ENCODE measurements around the gene ZIC5. TPM values are rescaled to one million over a fixed set of nuclear protein-coding genes. Genes with fewer than 3 reads are reported as not detected.

Gene ZIC5
- polyA plus RNA-seq (2013): not detected

DNA sequence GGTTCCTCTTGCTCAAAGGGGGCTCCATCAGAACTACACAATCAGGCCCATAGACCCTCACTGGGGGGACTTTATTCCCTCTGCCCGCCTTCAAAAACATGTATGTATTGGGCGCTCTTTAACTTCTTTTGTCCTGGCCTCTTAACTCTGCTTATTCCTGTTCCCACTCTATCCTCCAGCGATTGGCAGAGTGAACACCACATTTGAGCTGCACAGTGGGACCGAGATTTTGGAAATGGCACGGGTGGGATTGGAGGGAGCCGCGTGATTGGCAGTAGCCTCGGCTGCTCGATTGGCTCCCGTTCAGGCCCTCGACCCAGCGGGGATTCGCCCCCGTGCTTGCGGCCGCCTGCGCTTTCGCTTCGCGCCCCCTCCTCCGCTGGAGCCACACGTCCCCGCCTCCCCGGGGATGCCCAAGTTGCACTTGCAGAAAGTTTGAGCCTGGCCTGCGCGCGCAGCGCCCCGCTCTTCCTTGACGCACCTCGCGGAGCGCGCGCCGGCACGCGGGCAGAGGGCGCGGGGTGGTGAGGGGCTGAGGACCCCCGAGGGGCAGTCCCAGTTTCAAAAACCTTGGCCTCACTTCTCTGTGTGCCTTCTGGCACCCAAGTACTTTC lies at the start of gene ZIC5:
Gene ZIC5 (minus strand): TSS at position 192 of the 614 bp plus-strand sequence. CDS start 164 bp downstream, at position 28.
- POLR2A ChIA-PET: no interaction called here
- Histone ChIP-seq H3K4me3 (ENCODE audit: control insufficient read depth in 1 of 7, extremely low read depth in 1 of 7, insufficient read depth in 4 of 7, low read depth in 2 of 7, low read length in 6 of 7) (peak within 1 kb of the TSS in 2 of 7 experiments; percentile 11 to 16), H3K27ac (ENCODE audit: insufficient read depth in 1 of 2, low read depth in 1 of 2, low read length in 2 of 2, poor library complexity in 1 of 2, severe bottlenecking in 2 of 2) (no peak within 1 kb of the TSS), H3K4me1 (ENCODE audit: control extremely low read depth in 1 of 4, control insufficient read depth in 4 of 4, insufficient read depth in 4 of 4, low read length in 3 of 4) (peaks cover 0 to 29% (median 12%) of the 10 kb centered on the region in 4 experiments), H3K27me3 (replicated peaks in 2 of 5; ENCODE audit: control insufficient read depth in 4 of 5, insufficient read depth in 5 of 5, low read length in 4 of 5) (peaks cover 39 to 97% (median 64%) of the 10 kb centered on the region in 5 experiments), H3K9me3 (ENCODE audit: control extremely low read depth in 1 of 5, control insufficient read depth in 4 of 5, insufficient read depth in 2 of 5, low read depth in 1 of 5, low read length in 4 of 5) (peaks cover 0 to 9% (median 0%) of the 10 kb centered on the region in 5 experiments), H3K36me3 (ENCODE audit: control insufficient read depth in 4 of 4, insufficient read depth in 4 of 4, low read length in 3 of 4) (no peaks in the 10 kb centered on the region)
- WGBS (ENCODE audit: insufficient coverage): 6% methylated on average over 39 of the region's 41 CpGs
- peak in 1 of 3 donors; percentile 32 for DNase-seq
- CTCF ChIA-PET: no interaction called here

DNA sequence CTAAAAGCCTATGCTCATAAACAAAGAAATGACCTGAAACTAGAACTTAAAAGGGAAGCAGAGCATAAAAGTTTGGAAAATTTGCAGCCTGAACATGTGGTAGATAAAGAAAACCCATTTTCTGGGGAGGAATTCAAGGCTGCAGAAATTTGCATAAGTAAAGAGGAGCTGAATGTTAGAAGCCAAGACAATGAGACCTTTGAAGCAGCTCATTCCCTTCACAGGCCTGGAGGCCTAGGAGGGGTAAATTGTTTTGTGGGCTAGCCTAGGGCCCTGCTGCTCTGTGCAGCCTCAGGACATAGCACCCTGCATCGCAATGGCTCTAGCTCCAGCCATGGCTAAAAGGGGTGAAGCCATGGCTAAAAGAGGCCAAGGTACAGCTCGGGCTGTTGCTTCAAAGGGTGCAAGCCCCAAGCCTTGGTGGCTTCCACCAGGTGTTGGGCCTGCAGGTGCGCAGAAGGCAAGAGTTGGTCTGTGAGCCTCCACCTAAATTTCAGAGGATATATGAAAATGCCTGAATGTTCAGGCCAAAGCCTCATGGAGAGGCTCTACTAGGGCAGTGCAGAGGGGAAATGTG lies 48.3 kb upstream of the ZIC5 start:
- Histone ChIP-seq H3K9me3 (ENCODE audit: control extremely low read depth in 1 of 5, control insufficient read depth in 4 of 5, insufficient read depth in 2 of 5, low read depth in 1 of 5, low read length in 4 of 5) (no peaks in the 10 kb centered on the region), H3K27me3 (replicated peaks in 2 of 5; ENCODE audit: control insufficient read depth in 4 of 5, insufficient read depth in 5 of 5, low read length in 4 of 5) (peaks cover 0 to 5% (median 4%) of the 10 kb centered on the region in 5 experiments), H3K4me3 (ENCODE audit: control insufficient read depth in 1 of 7, extremely low read depth in 1 of 7, insufficient read depth in 4 of 7, low read depth in 2 of 7, low read length in 6 of 7) (no peak overlapping the region), H3K27ac (ENCODE audit: insufficient read depth in 1 of 2, low read depth in 1 of 2, low read length in 2 of 2, poor library complexity in 1 of 2, severe bottlenecking in 2 of 2) (no peak overlapping the region), H3K4me1 (ENCODE audit: control extremely low read depth in 1 of 4, control insufficient read depth in 4 of 4, insufficient read depth in 4 of 4, low read length in 3 of 4) (no peaks in the 10 kb centered on the region), H3K36me3 (ENCODE audit: control insufficient read depth in 4 of 4, insufficient read depth in 4 of 4, low read length in 3 of 4) (no peaks in the 10 kb centered on the region)
- ChIA-PET CTCF (no interaction called here), POLR2A (no interaction called here)
- 95% methylated on average over 3 of the region's 3 CpGs for WGBS (ENCODE audit: insufficient coverage)
- no peak for DNase-seq

DNA sequence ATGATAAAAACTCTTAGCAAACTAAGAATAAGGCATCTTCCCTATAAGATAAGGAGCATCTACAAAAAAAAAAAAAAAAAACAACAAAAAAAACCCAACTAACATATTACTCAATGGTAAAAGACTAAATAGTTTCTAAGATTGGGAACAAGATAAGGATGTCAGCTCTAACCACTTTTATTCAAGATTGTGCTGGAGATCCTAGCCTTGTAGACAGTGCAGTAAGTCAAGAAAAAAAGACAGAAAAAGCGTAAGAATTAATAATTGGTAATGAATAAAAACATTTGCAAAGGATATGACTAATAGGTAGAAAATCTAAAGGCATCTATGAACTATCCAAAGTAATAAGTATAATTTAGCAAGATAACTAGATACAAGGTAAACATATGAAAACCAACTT lies 43.1 kb upstream of the ZIC5 start:
- DNase-seq: no peak
- POLR2A ChIA-PET: no interaction called here
- H3K27ac ChIP-seq (ENCODE audit: insufficient read depth in 1 of 2, low read depth in 1 of 2, low read length in 2 of 2, poor library complexity in 1 of 2, severe bottlenecking in 2 of 2): no peak overlapping the region

DNA sequence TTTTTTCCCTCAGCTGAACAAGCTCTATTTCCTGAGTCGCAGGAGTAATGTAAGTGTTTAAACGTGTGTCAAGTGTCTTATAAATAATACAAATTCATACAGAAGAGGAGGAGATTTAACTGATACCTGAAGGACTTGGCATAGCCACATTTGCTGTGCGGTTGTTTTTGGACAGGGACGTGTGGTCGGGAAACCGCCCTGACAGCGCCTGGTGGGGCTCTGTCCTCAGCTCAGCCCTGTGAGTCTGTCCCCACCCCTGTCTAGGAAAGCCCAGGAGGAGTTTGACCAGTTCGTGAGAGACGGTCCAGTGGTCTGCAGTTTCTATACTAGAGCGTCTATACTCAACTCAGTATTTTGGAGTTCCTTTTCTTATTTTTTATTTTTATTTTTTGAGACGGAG lies 26.7 kb upstream of the ZIC5 start:
- ChIA-PET CTCF (no interaction called here), POLR2A (interaction anchor here (0.6 kb wide), 1 partner anchor 48 kb away, joined by 3 read pairs; no protein-coding TSS in a partner anchor)
- peak in 1 of 3 donors; percentile 1 for DNase-seq
- WGBS (ENCODE audit: insufficient coverage): 94% methylated on average over 6 of the region's 11 CpGs
- Histone ChIP-seq H3K27ac (ENCODE audit: insufficient read depth in 1 of 2, low read depth in 1 of 2, low read length in 2 of 2, poor library complexity in 1 of 2, severe bottlenecking in 2 of 2) (no peak overlapping the region), H3K9me3 (ENCODE audit: control extremely low read depth in 1 of 5, control insufficient read depth in 4 of 5, insufficient read depth in 2 of 5, low read depth in 1 of 5, low read length in 4 of 5) (peaks cover 0 to 2% (median 0%) of the 10 kb centered on the region in 5 experiments), H3K4me3 (ENCODE audit: control insufficient read depth in 1 of 7, extremely low read depth in 1 of 7, insufficient read depth in 4 of 7, low read depth in 2 of 7, low read length in 6 of 7) (no peak overlapping the region), H3K27me3 (replicated peaks in 2 of 5; ENCODE audit: control insufficient read depth in 4 of 5, insufficient read depth in 5 of 5, low read length in 4 of 5) (peaks cover 29 to 92% (median 44%) of the 10 kb centered on the region in 5 experiments), H3K4me1 (ENCODE audit: control extremely low read depth in 1 of 4, control insufficient read depth in 4 of 4, insufficient read depth in 4 of 4, low read length in 3 of 4) (peaks cover 0 to 3% (median 2%) of the 10 kb centered on the region in 4 experiments), H3K36me3 (ENCODE audit: control insufficient read depth in 4 of 4, insufficient read depth in 4 of 4, low read length in 3 of 4) (no peaks in the 10 kb centered on the region)

More for the DNA sequence above, 43.1 kb upstream of the ZIC5 start:
- H3K36me3 ChIP-seq (ENCODE audit: control insufficient read depth in 4 of 4, insufficient read depth in 4 of 4, low read length in 3 of 4): no peaks in the 10 kb centered on the region
- H3K27me3 ChIP-seq (replicated peaks in 2 of 5; ENCODE audit: control insufficient read depth in 4 of 5, insufficient read depth in 5 of 5, low read length in 4 of 5): peaks cover 2 to 17% (median 6%) of the 10 kb centered on the region in 5 experiments
- H3K4me1 ChIP-seq (ENCODE audit: control extremely low read depth in 1 of 4, control insufficient read depth in 4 of 4, insufficient read depth in 4 of 4, low read length in 3 of 4): no peaks in the 10 kb centered on the region
- H3K4me3 ChIP-seq (ENCODE audit: control insufficient read depth in 1 of 7, extremely low read depth in 1 of 7, insufficient read depth in 4 of 7, low read depth in 2 of 7, low read length in 6 of 7): no peak overlapping the region
- no CpG with 5 or more reads among the region's 1 CpG for WGBS (ENCODE audit: insufficient coverage)
- no peaks in the 10 kb centered on the region for H3K9me3 ChIP-seq (ENCODE audit: control extremely low read depth in 1 of 5, control insufficient read depth in 4 of 5, insufficient read depth in 2 of 5, low read depth in 1 of 5, low read length in 4 of 5)
- CTCF ChIA-PET: no interaction called here

DNA sequence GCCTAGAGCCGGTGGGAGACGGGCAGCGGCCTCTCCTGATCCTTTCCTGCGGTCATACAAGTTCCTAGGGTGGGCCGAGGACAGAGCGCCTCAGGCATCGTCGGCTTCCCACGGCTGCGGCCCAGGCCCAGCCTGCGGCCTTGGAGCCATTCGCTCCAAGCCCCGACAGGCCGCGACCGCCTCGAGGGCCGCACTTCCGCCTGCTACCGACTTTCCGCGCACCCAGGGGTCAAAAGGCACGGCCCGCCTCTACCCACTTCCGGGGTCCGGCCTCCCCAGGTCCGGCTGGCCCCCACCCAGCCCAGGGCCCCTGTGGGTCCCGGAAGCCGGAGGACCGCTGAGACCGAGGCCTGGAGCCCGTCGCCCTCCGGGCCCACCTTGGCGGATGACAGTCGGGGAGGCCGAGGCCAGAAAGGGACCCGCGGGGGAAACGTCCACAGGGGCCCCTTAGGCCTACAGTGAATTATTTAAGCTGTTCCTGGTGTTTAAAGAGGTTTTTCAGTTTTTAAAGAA lies 26.2 kb upstream of the ZIC5 start:
- 25% methylated on average over 32 of the region's 40 CpGs for WGBS (ENCODE audit: insufficient coverage)
- Histone ChIP-seq H3K4me3 (ENCODE audit: control insufficient read depth in 1 of 7, extremely low read depth in 1 of 7, insufficient read depth in 4 of 7, low read depth in 2 of 7, low read length in 6 of 7) (peak overlapping the region in 1 of 7 experiments; percentile 11), H3K27ac (ENCODE audit: insufficient read depth in 1 of 2, low read depth in 1 of 2, low read length in 2 of 2, poor library complexity in 1 of 2, severe bottlenecking in 2 of 2) (no peak overlapping the region), H3K27me3 (replicated peaks in 2 of 5; ENCODE audit: control insufficient read depth in 4 of 5, insufficient read depth in 5 of 5, low read length in 4 of 5) (peaks cover 29 to 95% (median 47%) of the 10 kb centered on the region in 5 experiments), H3K4me1 (ENCODE audit: control extremely low read depth in 1 of 4, control insufficient read depth in 4 of 4, insufficient read depth in 4 of 4, low read length in 3 of 4) (peaks cover 0 to 3% (median 2%) of the 10 kb centered on the region in 4 experiments), H3K36me3 (ENCODE audit: control insufficient read depth in 4 of 4, insufficient read depth in 4 of 4, low read length in 3 of 4) (no peaks in the 10 kb centered on the region), H3K9me3 (ENCODE audit: control extremely low read depth in 1 of 5, control insufficient read depth in 4 of 5, insufficient read depth in 2 of 5, low read depth in 1 of 5, low read length in 4 of 5) (peaks cover 0 to 2% (median 0%) of the 10 kb centered on the region in 5 experiments)
- ChIA-PET POLR2A (interaction anchor here (0.6 kb wide), 1 partner anchor 47 kb away, joined by 3 read pairs; no protein-coding TSS in a partner anchor), CTCF (no interaction called here)
- DNase-seq: no peak

DNA sequence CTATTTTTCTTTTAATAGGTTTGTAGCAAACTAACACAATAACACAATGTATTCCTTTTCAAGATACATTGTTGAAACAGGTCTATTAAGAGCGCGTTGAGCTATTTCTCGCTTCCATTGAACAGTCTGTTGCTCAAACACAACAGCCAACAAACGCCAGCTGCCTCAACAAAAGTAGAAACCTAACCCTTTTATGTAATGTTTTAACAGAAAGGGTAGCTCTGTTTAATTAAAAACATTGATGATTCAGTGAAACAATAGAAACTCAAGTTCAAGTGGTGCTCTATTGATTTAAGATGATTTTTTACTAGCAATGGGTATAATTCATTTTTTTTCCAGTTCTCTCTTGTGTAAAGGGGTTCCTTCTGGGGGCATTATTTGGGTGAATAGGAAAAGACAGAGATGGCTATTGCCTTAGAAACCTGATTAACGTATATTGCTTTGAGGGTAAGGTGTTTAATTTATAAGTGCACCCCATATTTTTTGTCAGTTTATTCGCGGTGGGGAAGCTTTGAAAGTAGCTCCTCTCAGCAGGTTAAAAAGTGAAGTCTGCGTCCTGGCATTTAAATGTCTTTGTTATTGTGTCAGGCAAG lies 24.9 kb upstream of the ZIC5 start:
- POLR2A ChIA-PET: no interaction called here
- Histone ChIP-seq H3K36me3 (ENCODE audit: control insufficient read depth in 4 of 4, insufficient read depth in 4 of 4, low read length in 3 of 4) (no peaks in the 10 kb centered on the region), H3K27ac (ENCODE audit: insufficient read depth in 1 of 2, low read depth in 1 of 2, low read length in 2 of 2, poor library complexity in 1 of 2, severe bottlenecking in 2 of 2) (no peak overlapping the region), H3K27me3 (replicated peaks in 2 of 5; ENCODE audit: control insufficient read depth in 4 of 5, insufficient read depth in 5 of 5, low read length in 4 of 5) (peaks cover 38 to 98% (median 56%) of the 10 kb centered on the region in 5 experiments), H3K9me3 (ENCODE audit: control extremely low read depth in 1 of 5, control insufficient read depth in 4 of 5, insufficient read depth in 2 of 5, low read depth in 1 of 5, low read length in 4 of 5) (peaks cover 0 to 2% (median 0%) of the 10 kb centered on the region in 5 experiments), H3K4me1 (ENCODE audit: control extremely low read depth in 1 of 4, control insufficient read depth in 4 of 4, insufficient read depth in 4 of 4, low read length in 3 of 4) (peaks cover 0 to 3% (median 2%) of the 10 kb centered on the region in 4 experiments), H3K4me3 (ENCODE audit: control insufficient read depth in 1 of 7, extremely low read depth in 1 of 7, insufficient read depth in 4 of 7, low read depth in 2 of 7, low read length in 6 of 7) (no peak overlapping the region)
- DNase-seq: peak in 1 of 3 donors; percentile 51
- CTCF ChIA-PET: interaction anchor here (0.7 to 1.0 kb wide), 2 partner anchors 12 to 23 kb away, joined by 3 read pairs; no protein-coding TSS in a partner anchor
- WGBS (ENCODE audit: insufficient coverage): 20% methylated on average over 1 of the region's 8 CpGs
